Dermis blood vessel endothelial cell (primary cell): ENCODE measurements around the gene IFNA2. TPM values are rescaled to one million over a fixed set of nuclear protein-coding genes. Genes with fewer than 3 reads are reported as not detected.
A peak's percentile ranks its signal among the peaks of the same experiment; 100 is the strongest.
"Not testable (repeated sequence)": the region's sequence is repeated elsewhere in the genome, so short reads cannot be mapped to it uniquely, and the experiment has no call there.

ENCODE experiments used
- DNase-seq: peaks from one replicate; pipeline ENCODE4 v3.0.0; 2010
- total RNA-seq: library from RNA; depleted of rRNA; stranded (reverse); fragments of >200 nt; gene quantifications from 2 replicates; pipeline ENCODE4 v1.2.3, GENCODE V29; 2014

The IFNA2 gene
- not detected in 2 replicates for total RNA-seq

DNA sequence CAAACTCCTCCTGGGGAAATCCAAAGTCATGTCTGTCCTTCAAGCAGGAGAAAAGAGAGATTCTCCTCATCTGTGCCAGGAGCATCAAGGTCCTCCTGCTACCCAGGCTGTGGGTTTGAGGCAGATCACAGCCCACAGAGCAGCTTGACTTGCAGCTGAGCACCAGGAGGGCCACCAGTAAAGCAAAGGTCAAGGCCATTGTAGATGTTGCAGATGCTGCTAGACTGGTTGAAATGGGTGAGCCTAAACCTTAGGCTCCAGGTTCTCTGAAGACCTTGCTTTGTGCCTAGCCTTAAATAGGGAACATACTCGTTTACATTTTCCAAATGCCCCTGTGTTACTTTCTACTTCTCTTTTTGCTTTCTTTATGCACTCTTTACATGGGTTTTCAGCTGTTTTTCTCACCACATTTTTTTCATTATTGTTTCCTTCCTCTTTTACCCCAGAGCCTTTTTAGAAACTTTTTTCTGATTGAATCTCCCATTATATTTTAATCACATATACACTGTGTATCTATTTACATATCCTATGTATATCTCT lies at the start of gene IFNA2:
IFNA2 (minus strand) TSS at position 268 of the 540 bp plus-strand sequence; CDS start at position 199, 69 bp downstream.
- no peak for DNase-seq

DNA sequence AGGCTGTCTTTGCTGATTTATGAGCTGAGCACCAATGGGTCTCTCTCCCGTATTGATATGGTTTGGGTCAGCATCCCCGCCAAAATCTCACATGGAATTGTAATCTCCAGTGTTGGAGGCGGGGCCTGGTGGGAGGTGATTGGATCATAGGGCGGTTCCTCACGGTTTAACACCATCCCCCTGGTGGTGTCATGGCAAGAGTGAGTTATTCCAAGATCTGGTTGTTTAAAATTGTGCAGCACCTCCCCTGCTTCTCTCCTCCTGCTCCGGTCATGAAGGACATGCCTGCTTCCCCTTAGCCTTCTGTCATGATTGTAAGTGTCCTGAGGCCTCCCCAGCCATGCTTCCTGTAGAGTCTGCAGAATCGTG lies 49.8 kb upstream of the IFNA2 start:
- DNase-seq, result not testable (repeated sequence)

- DNase-seq, result peak; percentile 85
These were observed 49.2 kb upstream of the IFNA2 start for GRCh38 chr9:21434202-21435014.

DNA sequence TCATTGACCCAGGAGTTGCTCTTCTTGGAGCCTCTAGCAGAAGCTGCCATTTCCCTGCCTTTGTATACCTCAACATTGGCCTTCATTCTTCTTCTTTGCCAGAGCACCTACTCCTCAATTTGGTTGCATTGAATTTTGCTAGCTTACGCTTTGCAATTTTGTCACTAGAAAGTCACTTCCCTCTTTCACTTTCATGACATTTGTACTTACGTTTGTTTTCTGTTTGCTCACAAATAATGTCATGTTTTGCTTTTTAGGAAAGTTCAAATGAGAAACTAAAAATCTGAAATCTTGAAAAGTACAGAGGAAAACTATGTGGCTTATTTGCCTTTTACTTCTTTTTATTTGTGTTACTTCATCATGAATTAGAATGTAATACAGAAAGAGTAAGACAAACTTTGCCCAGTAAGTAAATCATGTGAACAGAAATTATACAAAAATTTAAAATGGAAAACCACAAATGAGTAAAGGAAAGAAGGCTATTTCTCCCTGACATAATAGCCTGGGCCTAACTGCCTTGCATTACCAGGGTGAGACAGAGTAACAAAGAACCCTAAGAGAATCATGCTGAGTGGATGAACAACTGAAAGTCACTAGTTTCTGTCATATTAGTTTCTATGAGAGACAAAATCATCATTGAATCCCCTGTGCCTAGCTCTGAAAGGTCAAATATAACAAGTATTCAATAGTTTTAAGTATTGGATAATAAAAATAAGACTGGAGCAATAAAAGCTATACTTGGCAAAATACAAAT lies 47.7 kb upstream of the IFNA2 start:
- DNase-seq, result no peak

- DNase-seq, result no peak
These were observed 44.0 kb upstream of the IFNA2 start for GRCh38 chr9:21429191-21429590.

- no peak for DNase-seq
These were observed 43.0 kb upstream of the IFNA2 start for GRCh38 chr9:21428235-21428634.

DNA sequence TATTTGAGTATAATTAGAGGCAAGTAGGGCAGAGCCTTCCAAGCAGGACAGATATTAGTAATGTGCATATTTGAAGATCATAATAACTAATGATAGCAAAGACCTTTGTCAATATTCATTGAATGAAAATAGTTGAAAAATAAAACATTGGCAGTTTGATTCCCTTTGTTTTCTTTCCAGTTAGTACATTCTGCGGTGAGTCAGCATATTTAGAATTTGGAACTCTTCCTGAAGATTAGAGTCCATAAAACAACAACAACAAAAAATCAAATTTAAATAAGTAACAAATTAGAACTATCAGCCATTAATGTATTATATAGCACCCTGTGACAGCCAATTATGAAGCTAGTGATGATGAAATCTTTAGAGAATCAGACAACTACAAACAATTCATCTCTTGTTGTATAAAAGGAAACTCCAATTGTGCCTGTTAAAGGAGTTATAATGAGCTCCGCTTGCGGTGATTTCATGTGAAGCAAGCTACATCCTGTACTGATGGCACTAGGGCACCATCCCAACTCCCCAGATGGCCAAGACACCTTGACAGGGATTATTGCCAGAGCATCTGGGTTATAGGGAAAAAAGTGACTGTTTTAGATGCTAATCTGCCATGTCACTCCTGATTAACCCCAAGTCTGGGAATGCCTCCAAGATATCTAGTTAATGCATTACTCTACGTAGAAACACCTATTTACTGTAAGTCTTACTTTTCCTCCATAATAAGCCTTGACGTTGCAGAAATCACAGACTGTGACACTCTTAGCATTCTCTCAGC lies 30.5 kb upstream of the IFNA2 start:
- DNase-seq, result no peak

- DNase-seq, result no peak
These were observed 29.2 kb upstream of the IFNA2 start for GRCh38 chr9:21414220-21414940.

DNA sequence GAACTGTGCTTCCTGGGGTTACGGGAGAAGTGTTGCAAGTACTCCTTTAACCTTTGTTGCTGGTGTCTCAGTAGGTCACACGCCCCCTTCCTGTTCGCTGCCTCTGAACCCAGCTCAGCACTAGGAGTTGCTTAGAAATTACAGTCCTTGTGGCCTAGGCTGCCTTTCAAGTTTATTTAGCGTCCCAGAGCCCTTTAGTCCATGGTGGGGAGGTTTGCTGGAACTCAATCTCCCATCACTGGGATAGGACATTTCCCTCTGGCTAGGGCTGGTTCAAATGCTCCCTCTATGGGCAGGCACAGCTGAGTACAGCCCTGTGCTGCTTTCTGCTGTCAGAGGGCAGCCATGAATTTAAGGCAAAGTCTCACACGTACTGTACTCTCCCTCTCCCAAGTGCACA lies 28.4 kb upstream of the IFNA2 start:
- no peak for DNase-seq

- no peak for DNase-seq
These were observed 28.0 kb upstream of the IFNA2 start for GRCh38 chr9:21413151-21413550.

GRCh38 chr9:21412107-21412506 lies 26.9 kb upstream of the IFNA2 start:
- no peak for DNase-seq

- DNase-seq, result no peak
These were observed 23.6 kb upstream of the IFNA2 start, which contains the start of gene IFNA8 for GRCh38 chr9:21408817-21409216. IFNA8 (plus strand) TSS chr9:21409117; CDS start chr9:21409177, 60 bp downstream.

- DNase-seq, result no peak
These were observed 18.9 kb upstream of the IFNA2 start for GRCh38 chr9:21404146-21404545.

GRCh38 chr9:21402386-21403251 lies 17.4 kb upstream of the IFNA2 start:
- DNase-seq, result no peak

DNA sequence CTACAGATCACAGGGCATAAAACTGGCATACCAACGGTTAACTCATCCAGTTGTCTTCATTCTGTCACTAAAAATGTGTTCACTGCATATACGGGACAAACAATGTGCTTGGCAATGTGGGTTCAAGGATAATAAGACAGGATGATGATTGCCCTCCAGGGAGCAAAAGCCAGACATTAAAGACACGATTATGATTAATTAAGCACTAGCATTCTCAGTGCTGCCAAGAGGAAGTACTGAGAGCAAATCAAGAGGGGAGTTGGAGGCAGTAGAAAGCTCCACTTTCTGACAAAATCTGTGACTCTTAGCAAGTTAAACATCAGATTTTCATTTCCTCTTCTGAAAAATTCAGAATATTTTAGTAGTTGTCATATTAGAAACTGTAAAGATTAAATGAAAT lies 14.8 kb upstream of the IFNA2 start:
- no peak for DNase-seq

DNA sequence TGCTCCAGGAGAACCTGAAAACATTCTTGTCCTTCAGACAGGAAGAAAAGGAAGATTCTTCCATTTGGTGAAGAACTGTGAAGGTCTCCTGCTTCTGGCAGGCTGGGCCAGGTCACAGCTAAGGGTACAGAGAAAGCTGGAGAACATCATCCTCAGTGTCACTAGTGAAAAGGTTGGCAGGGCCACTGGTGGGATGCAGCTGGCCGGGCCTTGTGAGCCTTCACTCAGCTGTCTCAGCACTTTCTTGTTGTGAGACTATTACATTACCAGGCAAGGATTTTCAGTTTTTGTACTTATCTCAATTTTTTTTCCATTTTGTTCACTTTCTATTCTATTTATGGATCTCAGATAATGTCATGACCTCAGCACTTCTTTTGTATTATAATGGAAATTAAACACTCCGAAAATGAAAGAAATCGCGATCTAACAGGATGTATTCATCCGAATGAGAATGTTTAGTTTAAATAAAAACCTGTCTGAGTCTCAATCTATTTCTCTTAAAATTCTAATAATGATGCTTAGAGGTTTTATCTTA lies 13.8 kb upstream of the IFNA2 start:
- no peak for DNase-seq

GRCh38 chr9:21395778-21396717 lies 10.8 kb upstream of the IFNA2 start:
- DNase-seq, result peak; percentile 58

DNA sequence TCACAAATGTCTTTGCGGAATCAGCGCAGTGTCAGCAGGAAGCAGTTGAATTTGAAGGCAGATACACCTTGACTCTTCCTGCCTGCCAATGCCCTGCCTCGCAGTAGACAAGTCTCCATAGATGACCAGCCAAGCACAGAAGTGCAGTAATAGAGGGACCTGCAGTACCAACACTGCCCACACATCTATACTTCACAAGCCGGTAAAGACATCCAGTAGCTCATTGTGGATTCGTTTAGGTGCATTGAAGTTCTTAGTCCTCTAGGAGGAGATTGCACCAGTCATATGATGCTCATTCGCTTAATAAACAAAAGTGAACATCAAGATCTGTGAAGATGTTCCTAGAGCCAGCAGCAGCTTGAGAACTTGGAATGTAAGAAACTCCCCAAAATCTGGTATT lies 7.1 kb upstream of the IFNA2 start:
- peak; percentile 15 for DNase-seq

DNA sequence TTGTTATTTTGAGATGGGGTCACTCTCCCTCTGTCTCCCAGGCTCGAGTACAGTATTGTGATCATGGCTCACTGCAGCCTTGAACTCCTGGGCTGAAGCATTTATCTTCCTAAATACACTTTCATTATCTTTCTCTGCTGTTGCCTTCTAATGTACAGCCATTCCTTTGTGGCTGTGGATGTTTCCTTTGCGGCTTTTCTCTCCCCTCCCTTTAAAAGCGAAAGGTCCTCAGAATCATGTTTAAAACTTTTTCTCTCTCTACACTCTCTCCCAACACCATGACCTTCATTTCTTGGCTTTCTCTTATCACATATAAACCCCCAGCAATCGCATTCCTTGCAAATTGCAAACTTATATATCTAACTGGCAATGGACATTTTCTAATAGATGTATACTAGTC lies 1.6 kb downstream of the IFNA2 start:
- DNase-seq, result no peak
